K562 (cell line): Measurements from ENCODE around the gene NDUFAF4. TPM values are rescaled to one million over a fixed set of nuclear protein-coding genes. Genes with fewer than 3 reads are reported as not detected.

Experiments
- CBFB ChIP-seq: sonication (generic); formaldehyde crosslinking; IDR thresholded peaks from 2 replicates; pipeline ENCODE4 v1.4.0; 2020; ENCODE audit warnings: mild to moderate bottlenecking, missing genetic modification reagents
- CREB1 ChIP-seq, 2 experiments: sonication (generic) in 1 of 2; formaldehyde crosslinking in 1 of 2; IDR thresholded peaks; 2 replicates each; pipeline versions ENCODE4 v1.6.1 to v1.8.0; 2012 to 2022; ENCODE audit warnings: inconsistent platforms in 1 of 2, mild to moderate bottlenecking in 1 of 2, missing genetic modification reagents in 1 of 2, moderate library complexity in 1 of 2
- DACH1 ChIP-seq: fragments of 450-650 bp; IDR thresholded peaks from 2 replicates; pipeline ENCODE4 v1.6.1; 2018; ENCODE audit not compliant: partially characterized antibody
- FOXK1 ChIP-seq: sonication (generic); formaldehyde crosslinking; IDR thresholded peaks from 2 replicates; pipeline ENCODE4 v1.8.0; 2022; ENCODE audit warnings: missing genetic modification reagents, mild to moderate bottlenecking, borderline replicate concordance
- FOXK2 ChIP-seq, 2 experiments: fragments of 450-650 bp; IDR thresholded peaks in 1 of 2; conservative IDR thresholded peaks in 1 of 2; 2 replicates each; pipeline ENCODE4 v1.6.1; 2016; ENCODE audit warnings: low read depth in 2 of 2, mild to moderate bottlenecking in 1 of 2
- HMG20B ChIP-seq: fragments of 250-450 bp; sonication (Bioruptor Pico); IDR thresholded peaks from 2 replicates; pipeline ENCODE4 v1.5.0; 2021; ENCODE audit warnings: mild to moderate bottlenecking
- IRF2 ChIP-seq: sonication (generic); formaldehyde crosslinking; IDR thresholded peaks from 2 replicates; pipeline ENCODE4 v1.8.1; 2022; ENCODE audit warnings: mild to moderate bottlenecking, missing genetic modification reagents
- ZNF282 ChIP-seq: sonication (generic); formaldehyde crosslinking; IDR thresholded peaks from 2 replicates; pipeline ENCODE4 v1.8.1; 2023; ENCODE audit warnings: missing genetic modification reagents
- ZNF3 ChIP-seq: fragments of 250-450 bp; sonication (Bioruptor Pico); IDR thresholded peaks from 2 replicates; pipeline ENCODE4 v1.5.0; 2021; ENCODE audit warnings: mild to moderate bottlenecking, moderate library complexity
- ZNF764 ChIP-seq: fragments of 250-450 bp; sonication (Bioruptor Pico); IDR thresholded peaks from 2 replicates; pipeline ENCODE4 v1.4.0; 2020; ENCODE audit warnings: low read depth, mild to moderate bottlenecking, moderate library complexity
- ZNF830 ChIP-seq: fragments of 250-450 bp; sonication (Bioruptor Pico); IDR thresholded peaks from 2 replicates; pipeline ENCODE4 v1.5.0; 2021; ENCODE audit warnings: mild to moderate bottlenecking
- polyA plus RNA-seq, 8 experiments: library from polyadenylated mRNA; depleted of rRNA in 4 of 8; stranded (reverse) in 5 of 8; unstranded in 3 of 8; fragments of >200 nt; fragmentation: Nextera tagmentation in 2 of 8; fragmentation: Illumina TruSeq in 1 of 8; extraction: Ambion mirVana in 2 of 8; extraction: Trizol in 1 of 8; gene quantifications; 2 replicates each; pipeline versions ENCODE4 v1.2.1 to v1.2.3, GENCODE V29; 2011 to 2014; ENCODE audit warnings: inconsistent platforms in 1 of 8, missing spikeins in 1 of 8
- total RNA-seq, 7 experiments: library from RNA; depleted of rRNA in 6 of 7; stranded (reverse); fragments of >200 nt in 6 of 7; fragmentation: Illumina TruSeq in 2 of 7; extraction: Trizol in 2 of 7; gene quantifications; 2 replicates each; pipeline versions ENCODE4 v1.2.1 to v1.2.3, GENCODE V29; 2011 to 2021; ENCODE audit warnings: low replicate concordance in 1 of 7
- TF ChIP-seq, protein P1 (sequence below): fragments of 200-600 bp; sonication (generic); IDR thresholded peaks from one replicate; pipeline ENCODE4 v1.6.1; 2012; ENCODE audit warnings: mild to moderate bottlenecking, low read depth, low read length, inconsistent platforms
- TF ChIP-seq, protein P2 (sequence below), 2 experiments: fragments of 200-800 bp in 1 of 2; sonication (Bioruptor generic) in 1 of 2; sonication (generic) in 1 of 2; formaldehyde crosslinking in 1 of 2; IDR thresholded peaks in 1 of 2; conservative IDR thresholded peaks in 1 of 2; 2 replicates each; pipeline versions ENCODE4 v1.5.0 to v1.6.1; 2016 to 2020; ENCODE audit warnings: missing compliant biosample characterization in 1 of 2, missing genetic modification characterization in 1 of 2, missing genetic modification reagents in 1 of 2
- TF ChIP-seq, protein P3 (sequence below): sonication (generic); formaldehyde crosslinking; IDR thresholded peaks from 2 replicates; pipeline ENCODE4 v1.8.1; 2023; ENCODE audit warnings: mild to moderate bottlenecking, missing genetic modification reagents, moderate library complexity

Gene NDUFAF4
- total and polyA plus RNA-seq, 9 of the 15 experiments (the other 6 are each of a cell fraction or from before 2014, with no cell fraction given): 45.0 to 418 (median 136) TPM

DNA sequence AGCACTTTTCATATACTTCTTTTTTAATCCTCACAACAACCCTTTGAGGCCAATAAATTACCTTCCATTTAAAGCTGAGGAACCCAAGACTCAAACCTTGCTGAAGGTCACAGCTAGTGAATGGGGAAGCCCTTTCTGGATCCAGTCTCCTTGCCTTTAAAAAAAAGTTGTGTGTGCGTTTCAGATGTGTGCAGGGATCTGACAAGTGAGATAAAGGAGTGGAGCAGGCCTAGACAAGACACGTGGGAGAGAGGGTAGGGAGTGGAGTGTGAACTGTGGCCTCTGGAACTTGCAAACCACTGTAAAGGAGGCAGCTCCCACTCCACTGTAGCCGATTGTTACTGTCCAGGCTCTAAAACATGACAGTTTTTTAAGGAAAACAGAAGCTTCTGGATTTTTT lies 28.7 kb upstream of the NDUFAF4 start (continued):
- TF ChIP-seq CREB1 (IDR thresholded peaks at IDR 0.05) (peak; percentile 45; the same call in 1 of the 2 replicates), CREB1 (CRISPR knock-in tag; IDR thresholded peaks at IDR 0.05) (no peak), IRF2 (CRISPR knock-in tag) (no peak), FOXK1 (no peak), ZNF764 (CRISPR knock-in tag) (no peak), CBFB (CRISPR knock-in tag) (no peak), ZNF830 (CRISPR knock-in tag) (no peak), ZNF3 (CRISPR knock-in tag) (no peak), ZNF282 (CRISPR knock-in tag) (no peak), DACH1 (no peak), HMG20B (CRISPR knock-in tag) (no peak), FOXK2 (conservative IDR thresholded peaks at IDR 0.05 in 1 of 2, IDR thresholded peaks at IDR 0.05 in 1 of 2; ENCODE audit: low read depth in 2 of 2) (0 out of 4 replicates have a peak, but pooled peaks of 1 of the 2 experiments have one; percentile 21)
- TF ChIP-seq, protein P1, sequence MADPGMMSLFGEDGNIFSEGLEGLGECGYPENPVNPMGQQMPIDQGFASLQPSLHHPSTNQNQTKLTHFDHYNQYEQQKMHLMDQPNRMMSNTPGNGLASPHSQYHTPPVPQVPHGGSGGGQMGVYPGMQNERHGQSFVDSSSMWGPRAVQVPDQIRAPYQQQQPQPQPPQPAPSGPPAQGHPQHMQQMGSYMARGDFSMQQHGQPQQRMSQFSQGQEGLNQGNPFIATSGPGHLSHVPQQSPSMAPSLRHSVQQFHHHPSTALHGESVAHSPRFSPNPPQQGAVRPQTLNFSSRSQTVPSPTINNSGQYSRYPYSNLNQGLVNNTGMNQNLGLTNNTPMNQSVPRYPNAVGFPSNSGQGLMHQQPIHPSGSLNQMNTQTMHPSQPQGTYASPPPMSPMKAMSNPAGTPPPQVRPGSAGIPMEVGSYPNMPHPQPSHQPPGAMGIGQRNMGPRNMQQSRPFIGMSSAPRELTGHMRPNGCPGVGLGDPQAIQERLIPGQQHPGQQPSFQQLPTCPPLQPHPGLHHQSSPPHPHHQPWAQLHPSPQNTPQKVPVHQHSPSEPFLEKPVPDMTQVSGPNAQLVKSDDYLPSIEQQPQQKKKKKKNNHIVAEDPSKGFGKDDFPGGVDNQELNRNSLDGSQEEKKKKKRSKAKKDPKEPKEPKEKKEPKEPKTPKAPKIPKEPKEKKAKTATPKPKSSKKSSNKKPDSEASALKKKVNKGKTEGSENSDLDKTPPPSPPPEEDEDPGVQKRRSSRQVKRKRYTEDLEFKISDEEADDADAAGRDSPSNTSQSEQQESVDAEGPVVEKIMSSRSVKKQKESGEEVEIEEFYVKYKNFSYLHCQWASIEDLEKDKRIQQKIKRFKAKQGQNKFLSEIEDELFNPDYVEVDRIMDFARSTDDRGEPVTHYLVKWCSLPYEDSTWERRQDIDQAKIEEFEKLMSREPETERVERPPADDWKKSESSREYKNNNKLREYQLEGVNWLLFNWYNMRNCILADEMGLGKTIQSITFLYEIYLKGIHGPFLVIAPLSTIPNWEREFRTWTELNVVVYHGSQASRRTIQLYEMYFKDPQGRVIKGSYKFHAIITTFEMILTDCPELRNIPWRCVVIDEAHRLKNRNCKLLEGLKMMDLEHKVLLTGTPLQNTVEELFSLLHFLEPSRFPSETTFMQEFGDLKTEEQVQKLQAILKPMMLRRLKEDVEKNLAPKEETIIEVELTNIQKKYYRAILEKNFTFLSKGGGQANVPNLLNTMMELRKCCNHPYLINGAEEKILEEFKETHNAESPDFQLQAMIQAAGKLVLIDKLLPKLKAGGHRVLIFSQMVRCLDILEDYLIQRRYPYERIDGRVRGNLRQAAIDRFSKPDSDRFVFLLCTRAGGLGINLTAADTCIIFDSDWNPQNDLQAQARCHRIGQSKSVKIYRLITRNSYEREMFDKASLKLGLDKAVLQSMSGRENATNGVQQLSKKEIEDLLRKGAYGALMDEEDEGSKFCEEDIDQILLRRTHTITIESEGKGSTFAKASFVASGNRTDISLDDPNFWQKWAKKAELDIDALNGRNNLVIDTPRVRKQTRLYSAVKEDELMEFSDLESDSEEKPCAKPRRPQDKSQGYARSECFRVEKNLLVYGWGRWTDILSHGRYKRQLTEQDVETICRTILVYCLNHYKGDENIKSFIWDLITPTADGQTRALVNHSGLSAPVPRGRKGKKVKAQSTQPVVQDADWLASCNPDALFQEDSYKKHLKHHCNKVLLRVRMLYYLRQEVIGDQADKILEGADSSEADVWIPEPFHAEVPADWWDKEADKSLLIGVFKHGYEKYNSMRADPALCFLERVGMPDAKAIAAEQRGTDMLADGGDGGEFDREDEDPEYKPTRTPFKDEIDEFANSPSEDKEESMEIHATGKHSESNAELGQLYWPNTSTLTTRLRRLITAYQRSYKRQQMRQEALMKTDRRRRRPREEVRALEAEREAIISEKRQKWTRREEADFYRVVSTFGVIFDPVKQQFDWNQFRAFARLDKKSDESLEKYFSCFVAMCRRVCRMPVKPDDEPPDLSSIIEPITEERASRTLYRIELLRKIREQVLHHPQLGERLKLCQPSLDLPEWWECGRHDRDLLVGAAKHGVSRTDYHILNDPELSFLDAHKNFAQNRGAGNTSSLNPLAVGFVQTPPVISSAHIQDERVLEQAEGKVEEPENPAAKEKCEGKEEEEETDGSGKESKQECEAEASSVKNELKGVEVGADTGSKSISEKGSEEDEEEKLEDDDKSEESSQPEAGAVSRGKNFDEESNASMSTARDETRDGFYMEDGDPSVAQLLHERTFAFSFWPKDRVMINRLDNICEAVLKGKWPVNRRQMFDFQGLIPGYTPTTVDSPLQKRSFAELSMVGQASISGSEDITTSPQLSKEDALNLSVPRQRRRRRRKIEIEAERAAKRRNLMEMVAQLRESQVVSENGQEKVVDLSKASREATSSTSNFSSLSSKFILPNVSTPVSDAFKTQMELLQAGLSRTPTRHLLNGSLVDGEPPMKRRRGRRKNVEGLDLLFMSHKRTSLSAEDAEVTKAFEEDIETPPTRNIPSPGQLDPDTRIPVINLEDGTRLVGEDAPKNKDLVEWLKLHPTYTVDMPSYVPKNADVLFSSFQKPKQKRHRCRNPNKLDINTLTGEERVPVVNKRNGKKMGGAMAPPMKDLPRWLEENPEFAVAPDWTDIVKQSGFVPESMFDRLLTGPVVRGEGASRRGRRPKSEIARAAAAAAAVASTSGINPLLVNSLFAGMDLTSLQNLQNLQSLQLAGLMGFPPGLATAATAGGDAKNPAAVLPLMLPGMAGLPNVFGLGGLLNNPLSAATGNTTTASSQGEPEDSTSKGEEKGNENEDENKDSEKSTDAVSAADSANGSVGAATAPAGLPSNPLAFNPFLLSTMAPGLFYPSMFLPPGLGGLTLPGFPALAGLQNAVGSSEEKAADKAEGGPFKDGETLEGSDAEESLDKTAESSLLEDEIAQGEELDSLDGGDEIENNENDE: no peak
- TF ChIP-seq, protein P2, sequence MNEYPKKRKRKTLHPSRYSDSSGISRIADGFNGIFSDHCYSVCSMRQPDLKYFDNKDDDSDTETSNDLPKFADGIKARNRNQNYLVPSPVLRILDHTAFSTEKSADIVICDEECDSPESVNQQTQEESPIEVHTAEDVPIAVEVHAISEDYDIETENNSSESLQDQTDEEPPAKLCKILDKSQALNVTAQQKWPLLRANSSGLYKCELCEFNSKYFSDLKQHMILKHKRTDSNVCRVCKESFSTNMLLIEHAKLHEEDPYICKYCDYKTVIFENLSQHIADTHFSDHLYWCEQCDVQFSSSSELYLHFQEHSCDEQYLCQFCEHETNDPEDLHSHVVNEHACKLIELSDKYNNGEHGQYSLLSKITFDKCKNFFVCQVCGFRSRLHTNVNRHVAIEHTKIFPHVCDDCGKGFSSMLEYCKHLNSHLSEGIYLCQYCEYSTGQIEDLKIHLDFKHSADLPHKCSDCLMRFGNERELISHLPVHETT (CRISPR knock-in tag; conservative IDR thresholded peaks at IDR 0.05 in 1 of 2, IDR thresholded peaks at IDR 0.05 in 1 of 2): no peak
- TF ChIP-seq, protein P3, sequence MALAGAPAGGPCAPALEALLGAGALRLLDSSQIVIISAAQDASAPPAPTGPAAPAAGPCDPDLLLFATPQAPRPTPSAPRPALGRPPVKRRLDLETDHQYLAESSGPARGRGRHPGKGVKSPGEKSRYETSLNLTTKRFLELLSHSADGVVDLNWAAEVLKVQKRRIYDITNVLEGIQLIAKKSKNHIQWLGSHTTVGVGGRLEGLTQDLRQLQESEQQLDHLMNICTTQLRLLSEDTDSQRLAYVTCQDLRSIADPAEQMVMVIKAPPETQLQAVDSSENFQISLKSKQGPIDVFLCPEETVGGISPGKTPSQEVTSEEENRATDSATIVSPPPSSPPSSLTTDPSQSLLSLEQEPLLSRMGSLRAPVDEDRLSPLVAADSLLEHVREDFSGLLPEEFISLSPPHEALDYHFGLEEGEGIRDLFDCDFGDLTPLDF (CRISPR knock-in tag): no peak
